HEK293 (cell line): ENCODE measurements around the gene IRX4.

Experiments
- CTCF ChIA-PET: fragments of 350-600 bp; formaldehyde crosslinking; extraction: SDS; loops from one replicate; lab custom pipeline; 2021; ENCODE audit warnings: antibody characterized with exemption; lab: Yijun Ruan, JAX
- POLR2A ChIA-PET: fragments of 300-600 bp; formaldehyde crosslinking; extraction: SDS; loops from one replicate; lab custom pipeline; 2020; ENCODE audit warnings: antibody characterized with exemption, inconsistent platforms; lab: Yijun Ruan, JAX
- H3K27ac ChIP-seq: fragments of 200-500 bp; sonication (Bioruptor generic); 2 replicates; pipeline ENCODE4 v1.5.1; 2014; ENCODE audit warnings: low read depth, low read length, control low read depth, inconsistent platforms; ENCODE audit errors: extremely low read depth
- H3K36me3 ChIP-seq, 2 experiments: fragments of 200-500 bp in 1 of 2; sonication (Bioruptor generic) in 1 of 2; 1 replicate in 1 of 2; 2 replicates in 1 of 2; pipeline ENCODE4 v1.5.1; 2014 to 2017; ENCODE audit warnings: inconsistent platforms in 2 of 2, low read length in 2 of 2; ENCODE audit not compliant: control insufficient read depth in 2 of 2, insufficient read depth in 1 of 2
- H3K4me1 ChIP-seq: fragments of 200-500 bp; sonication (Bioruptor generic); 2 replicates; pipeline ENCODE4 v1.5.1; 2014; ENCODE audit warnings: mild to moderate bottlenecking, low read length, inconsistent platforms; ENCODE audit not compliant: control insufficient read depth, insufficient read depth
- H3K4me3 ChIP-seq: 2 replicates; pipeline ENCODE4 v1.5.1; 2011; ENCODE audit warnings: low read depth, mild to moderate bottlenecking, control low read depth, low read length, moderate library complexity
- H3K9me3 ChIP-seq: fragments of 200-500 bp; sonication (Bioruptor generic); 2 replicates; pipeline ENCODE4 v1.5.1; 2014; ENCODE audit warnings: low read depth, low read length, inconsistent platforms; ENCODE audit not compliant: control insufficient read depth, insufficient read depth
- GLIS2 ChIP-seq: fragments of 450-650 bp; formaldehyde crosslinking; IDR thresholded peaks from 2 replicates; pipeline ENCODE4 v1.5.1; 2016; ENCODE audit warnings: missing biosample characterization, missing genetic modification characterization
- HIC1 ChIP-seq: fragments of 450-650 bp; formaldehyde crosslinking; IDR thresholded peaks from 2 replicates; pipeline ENCODE4 v1.5.1; 2016; ENCODE audit warnings: missing biosample characterization, missing genetic modification characterization
- KLF1 ChIP-seq: fragments of 450-650 bp; formaldehyde crosslinking; IDR thresholded peaks from 2 replicates; pipeline ENCODE4 v1.5.1; 2016; ENCODE audit warnings: missing biosample characterization, missing genetic modification characterization
- MEIS1 ChIP-seq: sonication (generic); formaldehyde crosslinking; IDR thresholded peaks from 2 replicates; pipeline ENCODE4 v1.8.1; 2022; ENCODE audit warnings: missing genetic modification reagents, mild to moderate bottlenecking, borderline replicate concordance
- WT1 ChIP-seq: fragments of 450-650 bp; formaldehyde crosslinking; IDR thresholded peaks from 2 replicates; pipeline ENCODE4 v1.5.1; 2016; ENCODE audit warnings: missing biosample characterization, missing genetic modification characterization
- ZBTB48 ChIP-seq: fragments of 450-650 bp; formaldehyde crosslinking; IDR thresholded peaks from 2 replicates; pipeline ENCODE4 v1.5.1; 2016; ENCODE audit warnings: missing biosample characterization, missing genetic modification characterization
- ZBTB49 ChIP-seq: fragments of 450-650 bp; formaldehyde crosslinking; IDR thresholded peaks from 2 replicates; pipeline ENCODE4 v1.5.1; 2016; ENCODE audit warnings: missing biosample characterization, missing genetic modification characterization, low read depth
- ZFP37 ChIP-seq: fragments of 450-650 bp; formaldehyde crosslinking; IDR thresholded peaks from 2 replicates; pipeline ENCODE4 v1.5.1; 2016; ENCODE audit warnings: missing biosample characterization, missing genetic modification characterization
- ZFP41 ChIP-seq: fragments of 450-650 bp; formaldehyde crosslinking; IDR thresholded peaks from 2 replicates; pipeline ENCODE4 v1.5.1; 2016; ENCODE audit warnings: missing biosample characterization, missing genetic modification characterization, borderline replicate concordance
- ZNF10 ChIP-seq: fragments of 450-650 bp; formaldehyde crosslinking; IDR thresholded peaks from 2 replicates; pipeline ENCODE4 v1.5.1; 2017; ENCODE audit warnings: missing biosample characterization, missing genetic modification characterization
- ZNF121 ChIP-seq: fragments of 450-650 bp; formaldehyde crosslinking; IDR thresholded peaks from 2 replicates; pipeline ENCODE4 v1.5.1; 2016; ENCODE audit warnings: missing biosample characterization, missing genetic modification characterization
- ZNF132 ChIP-seq: fragments of 450-650 bp; formaldehyde crosslinking; IDR thresholded peaks from 2 replicates; pipeline ENCODE4 v1.5.1; 2017; ENCODE audit warnings: missing biosample characterization, missing genetic modification characterization, borderline replicate concordance
- ZNF155 ChIP-seq: fragments of 450-650 bp; formaldehyde crosslinking; IDR thresholded peaks from 2 replicates; pipeline ENCODE4 v1.5.1; 2016; ENCODE audit warnings: missing biosample characterization, missing genetic modification characterization
- ZNF18 ChIP-seq: fragments of 450-650 bp; formaldehyde crosslinking; IDR thresholded peaks from 2 replicates; pipeline ENCODE4 v1.5.1; 2016; ENCODE audit warnings: missing biosample characterization, missing genetic modification characterization
- ZNF239 ChIP-seq: fragments of 450-650 bp; formaldehyde crosslinking; IDR thresholded peaks from 2 replicates; pipeline ENCODE4 v1.5.1; 2016; ENCODE audit warnings: missing biosample characterization, missing genetic modification characterization
- ZNF274 ChIP-seq, 2 experiments: fragments of 200-500 bp in 1 of 2; fragments of 450-650 bp in 1 of 2; sonication (Bioruptor generic) in 1 of 2; formaldehyde crosslinking in 1 of 2; IDR thresholded peaks; 2 replicates each; pipeline versions ENCODE4 v1.5.1 to v1.6.1; 2014 to 2016; ENCODE audit warnings: borderline replicate concordance in 1 of 2, inconsistent platforms in 1 of 2, low read length in 1 of 2, missing biosample characterization in 1 of 2, missing genetic modification characterization in 1 of 2
- ZNF37A ChIP-seq: fragments of 450-650 bp; IDR thresholded peaks from 2 replicates; pipeline ENCODE4 v1.5.1; 2018; ENCODE audit warnings: missing biosample characterization, missing genetic modification characterization
- ZNF548 ChIP-seq: fragments of 450-650 bp; formaldehyde crosslinking; IDR thresholded peaks from 2 replicates; pipeline ENCODE4 v1.5.1; 2016; ENCODE audit warnings: missing biosample characterization, missing genetic modification characterization
- ZNF626 ChIP-seq: fragments of 450-650 bp; sonication (Bioruptor Pico); formaldehyde crosslinking; IDR thresholded peaks from 2 replicates; pipeline ENCODE4 v1.5.1; 2018; ENCODE audit warnings: missing biosample characterization, missing genetic modification characterization, inconsistent platforms
- ZNF645 ChIP-seq: fragments of 450-650 bp; formaldehyde crosslinking; IDR thresholded peaks from 2 replicates; pipeline ENCODE4; 2016; ENCODE audit warnings: missing biosample characterization, missing genetic modification characterization
- ZNF704 ChIP-seq: fragments of 450-650 bp; formaldehyde crosslinking; IDR thresholded peaks from 2 replicates; pipeline ENCODE4 v1.5.1; 2016; ENCODE audit warnings: missing biosample characterization, missing genetic modification characterization

Gene IRX4

GRCh38 chr5:1901061-1901460, 18.3 kb upstream of the IRX4 start:
- no peak overlapping the region for H3K27ac ChIP-seq
- H3K4me1 ChIP-seq = no peaks in the 10 kb centered on the region
- ChIA-PET CTCF (no interaction called here), POLR2A (no interaction called here)
- no peak for TF ChIP-seq HIC1
- no peak for TF ChIP-seq ZBTB49 (tag by site-specific recombination)
- TF ChIP-seq ZBTB48 = no peak
- TF ChIP-seq GLIS2 (tag by site-specific recombination) = no peak
- no peak for TF ChIP-seq ZNF645 (tag by site-specific recombination)
- no peak for TF ChIP-seq ZNF155
- TF ChIP-seq ZNF132 = no peak
- no peak for TF ChIP-seq ZNF274 (IDR thresholded peaks at IDR 0.05; ENCODE audit: low read length)
- TF ChIP-seq ZNF274 (tag by site-specific recombination; IDR thresholded peaks at IDR 0.05; ENCODE audit: borderline replicate concordance) = no peak
- H3K9me3 ChIP-seq = peaks cover 2% of the 10 kb centered on the region
- no peak overlapping the region for H3K4me3 ChIP-seq
- no peaks in the 10 kb centered on the region for H3K36me3 ChIP-seq

- no peaks in the 10 kb centered on the region; the same call in 1 of the 2 replicates for H3K9me3 ChIP-seq
- H3K4me1 ChIP-seq = no peaks in the 10 kb centered on the region
- CTCF ChIA-PET = no interaction called here
- H3K4me3 ChIP-seq = no peak overlapping the region
- no peaks in the 10 kb centered on the region for H3K36me3 ChIP-seq
- TF ChIP-seq ZFP37 (tag by site-specific recombination) = no peak
- no peak for TF ChIP-seq ZNF18 (tag by site-specific recombination)
- TF ChIP-seq ZNF626 (tag by site-specific recombination) = no peak
- no peak for TF ChIP-seq ZNF132
- TF ChIP-seq ZFP41 (tag by site-specific recombination) = no peak
- no peak for TF ChIP-seq ZNF548 (tag by site-specific recombination)
- no peak for TF ChIP-seq KLF1 (tag by site-specific recombination)
- TF ChIP-seq ZNF10 (tag by site-specific recombination) = no peak
- TF ChIP-seq ZNF121 (tag by site-specific recombination) = no peak
- no peak for TF ChIP-seq MEIS1 (CRISPR knock-in tag)
- TF ChIP-seq WT1 (tag by site-specific recombination) = no peak
- TF ChIP-seq ZNF37A (tag by site-specific recombination) = no peak
- TF ChIP-seq ZNF704 (tag by site-specific recombination) = no peak
- TF ChIP-seq ZNF239 (tag by site-specific recombination) = no peak
- no peak for TF ChIP-seq GLIS2 (tag by site-specific recombination)
- TF ChIP-seq ZBTB49 (tag by site-specific recombination) = no peak
- H3K27ac ChIP-seq = no peak overlapping the region
- POLR2A ChIA-PET = no interaction called here
Measured at GRCh38 chr5:1899201-1899600, 16.5 kb upstream of the IRX4 start.
